CD4-positive, alpha-beta T cell treated with Interleukin-21 for 1 hour (primary cell): ENCODE data around the gene ZP2.
"Not testable (repeated sequence)": the region's sequence is repeated elsewhere in the genome, so short reads cannot be mapped to it uniquely, and the experiment has no call there.

Source experiments
- DNase-seq: peaks from one replicate; pipeline ENCODE4 v3.0.0-alpha.2; 2020

Gene ZP2

DNA sequence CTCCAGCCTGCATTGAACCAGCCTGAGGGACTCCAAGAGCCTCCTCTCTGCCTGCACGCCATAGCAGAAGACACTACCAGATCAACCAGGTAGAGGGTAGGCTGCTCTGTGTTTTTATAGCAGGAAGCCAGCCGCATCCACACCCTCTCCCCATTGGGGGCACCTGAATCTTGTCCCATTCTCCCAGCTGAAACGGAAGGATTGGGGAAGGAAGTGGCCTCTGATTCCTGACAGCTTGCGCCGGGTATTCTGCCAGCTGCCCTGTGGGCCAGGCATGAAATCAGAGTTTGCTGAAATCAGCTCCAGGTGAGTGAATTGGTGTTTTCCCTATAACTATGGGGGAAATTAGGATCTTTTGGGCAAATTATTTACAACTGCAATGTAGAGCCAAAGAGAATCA, at the start of gene ZP2:
TSS of gene ZP2 (minus strand) at position 89 of the 400 bp plus-strand sequence. CDS start at position 62, 27 bp downstream.
- no peak for DNase-seq

DNA sequence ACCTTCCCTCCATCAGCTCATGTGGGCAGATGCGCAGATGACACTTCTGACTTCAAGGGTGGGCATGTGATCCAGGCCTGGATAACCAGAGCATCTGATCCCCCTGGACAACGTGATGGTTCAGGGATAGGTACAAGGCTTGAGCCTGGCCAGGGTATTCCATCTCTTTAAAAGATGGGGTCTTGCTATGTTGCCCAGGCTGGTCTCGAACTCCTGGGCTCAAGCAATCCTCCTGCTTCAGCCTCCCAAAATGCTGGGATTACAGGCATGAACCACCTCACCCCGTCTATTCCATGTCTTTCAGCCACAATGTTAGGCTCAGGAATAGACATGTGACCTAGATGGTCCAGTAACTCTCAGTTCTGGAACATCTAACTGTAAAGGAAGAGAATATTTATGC, 45.9 kb upstream of the ZP2 start:
- DNase-seq = no peak

DNA sequence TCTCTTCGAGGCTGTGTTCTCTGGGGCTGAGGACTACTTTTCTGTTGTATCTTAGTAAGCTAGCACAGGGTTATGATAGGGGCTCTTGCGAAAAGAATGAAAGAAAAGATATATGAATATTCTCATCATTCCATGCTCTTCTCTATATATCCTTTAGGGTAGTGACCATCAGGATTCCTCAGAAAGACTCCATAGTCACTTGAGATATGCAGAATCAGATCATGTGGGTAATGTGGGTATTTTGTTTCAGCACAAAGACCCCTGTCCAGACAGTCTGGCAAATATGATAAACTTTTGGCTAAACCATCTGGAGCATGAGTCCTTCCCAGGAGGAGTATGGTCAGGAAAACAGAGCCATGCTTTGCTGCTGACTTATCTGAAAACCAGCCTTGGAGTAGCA, 45.3 kb upstream of the ZP2 start:
- no peak for DNase-seq

DNA sequence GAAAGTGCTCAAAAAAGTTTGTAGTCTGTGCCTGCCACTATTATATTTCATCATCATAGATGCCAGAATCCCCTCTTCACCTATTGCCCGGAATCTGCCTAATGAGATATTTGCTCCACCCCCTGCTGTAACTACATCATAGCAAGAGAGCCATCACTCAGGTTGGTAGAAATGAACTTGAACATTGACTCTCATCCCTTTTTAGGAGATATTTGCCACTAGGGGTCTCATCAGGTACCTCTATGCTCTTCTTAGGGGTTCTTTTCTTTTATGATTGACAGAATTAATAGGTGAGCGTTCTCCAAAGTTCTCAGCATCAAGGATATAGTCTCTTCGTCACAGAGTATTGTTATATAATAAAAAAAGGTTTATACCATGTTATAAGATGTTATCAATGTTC, 42.1 kb upstream of the ZP2 start:
- DNase-seq = no peak

DNA sequence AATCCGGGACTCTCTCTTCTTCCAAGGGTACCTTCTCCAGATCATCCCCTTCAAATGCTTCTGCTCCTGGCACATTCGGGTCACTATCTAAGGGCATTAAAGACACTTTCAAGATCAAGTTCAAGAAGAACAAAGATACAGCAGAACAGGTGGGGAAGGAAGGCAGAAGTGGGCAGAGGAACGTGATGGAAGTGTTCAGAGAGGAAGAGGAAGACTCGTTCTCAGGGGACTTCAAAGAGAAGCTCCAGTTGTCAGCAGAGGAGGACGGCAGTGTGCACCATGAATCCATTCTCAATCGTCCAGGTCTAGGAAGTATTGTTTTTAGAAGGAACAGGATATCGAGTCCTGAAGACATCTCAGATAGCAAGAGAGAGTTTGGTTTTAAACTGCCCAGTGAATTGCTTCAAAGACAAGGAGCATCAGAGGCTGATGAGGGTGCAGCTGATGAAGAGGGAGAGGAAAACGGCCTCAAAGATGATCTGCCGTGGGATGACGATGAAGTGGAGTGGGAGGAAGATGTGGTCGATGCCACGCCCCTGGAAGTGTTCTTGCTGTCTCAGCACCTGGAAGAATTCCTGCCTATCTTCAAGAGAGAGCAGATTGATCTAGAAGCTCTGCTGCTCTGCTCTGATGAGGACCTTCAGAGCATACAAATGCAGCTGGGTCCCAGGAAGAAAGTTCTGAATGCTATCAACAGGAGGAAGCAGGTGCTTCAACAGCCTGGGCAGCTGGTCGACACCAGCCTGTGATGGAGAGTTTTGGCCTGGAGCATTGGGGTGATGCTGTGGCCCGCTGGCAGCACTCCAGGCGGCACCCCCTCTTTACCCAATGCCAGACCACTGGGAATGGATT, 38.9 kb upstream of the ZP2 start:
- no peak for DNase-seq

DNA sequence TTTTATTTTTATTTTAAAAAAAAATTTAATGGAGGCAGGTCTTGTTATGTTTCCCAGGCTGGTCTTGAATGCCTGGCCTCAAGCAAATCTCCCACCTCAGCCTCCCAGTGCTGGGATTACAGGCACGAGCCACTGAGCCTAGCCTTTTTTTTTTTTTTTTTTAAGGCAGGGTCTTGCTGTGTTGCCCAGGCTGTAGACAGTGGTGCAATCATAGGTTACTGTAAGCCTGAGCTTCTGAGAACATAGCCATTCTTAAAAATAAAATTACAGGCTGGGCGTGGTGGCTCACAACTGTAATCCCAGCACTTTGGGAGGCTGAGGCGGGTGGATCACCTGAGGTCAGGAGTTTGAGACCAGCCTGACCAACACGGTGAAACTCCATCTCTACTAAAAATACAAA, 36.8 kb upstream of the ZP2 start:
- DNase-seq = not testable (repeated sequence)

DNA sequence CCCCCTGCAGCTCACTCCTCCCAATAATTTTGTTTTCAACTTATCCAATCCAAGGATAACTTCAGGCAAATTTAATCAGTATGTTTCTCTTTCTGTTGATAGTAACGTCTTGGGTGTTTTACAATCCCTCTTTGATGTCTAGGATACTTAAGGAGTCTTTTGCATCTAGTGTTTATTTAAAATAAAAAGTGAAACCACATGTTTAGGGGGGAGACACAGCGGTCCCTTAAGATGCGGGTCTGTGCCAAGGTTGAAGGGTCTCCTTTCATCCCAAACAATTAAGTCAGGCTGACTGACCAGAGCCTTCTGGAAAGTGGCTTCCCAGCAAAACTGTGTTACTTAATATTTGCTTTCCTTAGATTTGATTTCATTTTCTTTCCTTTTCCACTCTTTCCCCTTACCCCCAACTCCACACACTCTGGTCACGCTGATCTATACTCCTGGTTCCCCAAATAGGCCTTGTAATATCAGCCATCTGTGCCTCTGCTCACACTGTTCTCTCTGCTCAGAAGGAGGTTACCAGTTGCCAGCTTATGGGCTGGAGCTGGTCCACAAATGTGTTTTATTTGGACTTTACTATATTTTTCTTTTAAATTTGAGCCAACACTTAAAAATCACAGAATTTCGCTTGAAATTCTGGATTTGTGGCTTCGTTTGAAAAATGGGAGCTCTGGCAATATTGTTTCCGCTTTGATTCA, 33.3 kb upstream of the ZP2 start:
- DNase-seq = no peak

DNA sequence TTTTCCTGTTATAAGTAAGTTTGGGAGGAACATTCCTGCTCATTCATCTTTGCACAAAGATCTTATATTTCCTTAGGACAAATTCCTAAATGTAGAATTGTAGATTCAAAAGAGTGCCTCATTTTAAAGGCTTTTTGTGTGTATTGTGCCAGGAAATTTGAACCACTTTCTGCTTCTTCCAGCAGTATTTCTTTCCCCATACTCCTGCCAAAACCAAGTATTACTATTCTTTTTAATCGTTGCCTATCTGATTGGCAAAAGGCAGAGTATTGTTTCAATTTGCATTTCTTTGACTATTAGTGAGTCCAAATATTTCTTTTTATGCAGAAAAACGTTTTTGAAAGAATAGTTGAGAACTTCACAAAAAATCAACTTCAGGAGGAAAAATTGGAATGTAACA, 31.4 kb upstream of the ZP2 start:
- DNase-seq = no peak

DNA sequence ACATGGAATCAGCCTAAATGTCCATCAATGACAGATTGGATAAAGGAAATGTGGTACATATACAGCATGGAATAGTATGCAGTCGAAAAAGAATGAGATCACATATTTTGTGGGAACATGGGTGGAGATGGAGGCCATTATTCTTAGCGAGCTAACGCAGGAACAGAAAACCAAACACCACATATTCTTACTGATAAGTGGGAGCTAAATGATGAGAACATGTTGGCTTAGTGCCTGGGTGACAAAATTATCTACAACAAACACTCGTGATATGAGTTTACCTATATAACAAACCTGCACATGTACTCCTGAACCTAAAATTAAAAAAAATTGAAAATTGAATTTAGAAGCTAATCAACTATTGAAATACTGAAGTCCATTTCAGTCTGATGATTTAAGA, 28.3 kb upstream of the ZP2 start:
- no peak for DNase-seq

DNA sequence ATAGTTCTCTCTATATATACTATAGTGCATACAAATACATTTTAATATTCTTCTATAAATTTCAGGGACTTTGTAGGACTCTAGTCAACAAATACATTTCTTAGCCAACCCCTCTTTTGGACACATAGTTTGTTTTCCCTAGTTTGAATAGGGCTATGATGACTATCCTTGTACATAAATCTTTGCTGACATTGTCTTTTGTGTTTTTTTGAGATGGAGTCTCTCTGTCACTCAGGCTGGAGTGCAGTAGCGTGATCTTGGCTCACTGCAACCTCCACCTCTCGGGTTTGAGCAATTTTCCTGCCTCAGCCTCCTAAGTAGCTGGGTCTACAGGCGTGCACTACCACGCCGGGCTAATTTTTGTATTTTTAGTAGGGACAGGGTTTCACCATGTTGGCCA, 25.5 kb upstream of the ZP2 start:
- no peak for DNase-seq

DNA sequence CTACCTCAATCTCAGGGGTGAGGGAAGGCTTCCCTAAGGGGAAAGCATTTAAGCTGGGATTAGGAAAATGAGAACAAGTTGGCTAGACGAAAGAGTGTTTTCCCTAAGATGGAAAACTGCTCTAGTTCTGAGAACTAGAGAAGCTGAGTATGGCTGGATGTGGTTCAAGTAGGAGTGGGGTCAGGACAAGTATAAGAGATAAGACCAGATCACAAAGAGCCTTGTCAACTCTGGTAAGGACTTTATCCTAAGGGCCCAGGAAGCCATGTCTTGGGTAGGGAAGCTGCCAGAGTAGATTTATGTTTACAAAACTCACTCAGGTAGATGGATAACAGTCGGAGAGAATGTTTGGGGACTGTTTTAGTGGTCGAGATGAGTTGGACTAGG, 23.8 kb upstream of the ZP2 start:
- DNase-seq = no peak

DNA sequence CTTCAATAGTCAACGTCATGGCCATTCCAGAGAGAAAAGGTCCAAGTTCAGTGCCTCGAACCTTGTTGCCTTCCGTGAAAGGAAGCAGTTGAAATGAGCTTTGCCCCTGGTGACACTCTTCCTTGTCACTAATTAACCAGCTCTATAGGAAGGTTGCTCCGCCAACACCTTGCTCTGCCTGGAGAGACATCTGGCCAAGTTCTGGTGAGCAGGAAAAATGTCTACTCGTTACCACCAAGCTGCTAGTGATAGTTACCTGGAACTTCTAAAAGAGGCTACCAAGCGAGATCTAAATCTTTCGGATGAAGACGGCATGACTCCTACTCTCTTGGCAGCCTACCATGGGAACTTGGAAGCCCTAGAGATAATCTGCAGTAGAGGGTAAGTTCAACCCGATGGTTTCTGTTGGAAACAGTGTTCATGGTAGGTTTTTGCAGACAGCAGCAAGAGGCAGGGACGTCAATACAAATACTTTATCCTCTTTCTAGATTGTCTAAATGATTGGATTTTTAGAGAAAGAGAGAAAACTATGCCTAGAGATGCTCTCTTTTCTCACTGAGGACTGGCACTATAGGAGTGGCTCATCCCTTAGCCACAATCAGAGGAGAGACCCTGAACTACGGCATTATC, 22.3 kb upstream of the ZP2 start, which contains the start of gene ANKS4B:
TSS of gene ANKS4B (plus strand) at position 179 of the 630 bp plus-strand sequence. CDS start at position 218, 39 bp downstream.
- DNase-seq = no peak

DNA sequence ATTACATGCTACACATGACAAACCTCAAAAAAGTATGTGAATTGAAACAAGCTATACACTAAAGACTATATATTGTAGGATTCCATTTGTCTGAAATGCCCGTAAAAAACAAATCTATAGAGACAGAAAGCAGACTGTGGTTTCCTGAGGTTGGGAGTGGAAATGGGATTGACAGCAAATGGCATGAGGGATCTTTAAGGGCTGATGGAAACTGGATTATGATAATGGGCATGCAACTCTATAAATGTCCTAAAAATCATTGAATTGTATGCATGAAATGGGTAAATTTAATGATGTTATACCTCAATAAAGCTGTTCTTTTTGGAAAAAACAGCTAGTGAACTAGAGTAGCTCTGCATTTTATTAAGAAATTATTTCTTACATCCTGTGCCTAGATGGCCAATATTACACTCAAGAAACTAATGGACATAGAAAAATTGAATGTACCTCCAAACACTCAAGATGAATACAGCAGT, 21.7 kb upstream of the ZP2 start:
- no peak for DNase-seq

DNA sequence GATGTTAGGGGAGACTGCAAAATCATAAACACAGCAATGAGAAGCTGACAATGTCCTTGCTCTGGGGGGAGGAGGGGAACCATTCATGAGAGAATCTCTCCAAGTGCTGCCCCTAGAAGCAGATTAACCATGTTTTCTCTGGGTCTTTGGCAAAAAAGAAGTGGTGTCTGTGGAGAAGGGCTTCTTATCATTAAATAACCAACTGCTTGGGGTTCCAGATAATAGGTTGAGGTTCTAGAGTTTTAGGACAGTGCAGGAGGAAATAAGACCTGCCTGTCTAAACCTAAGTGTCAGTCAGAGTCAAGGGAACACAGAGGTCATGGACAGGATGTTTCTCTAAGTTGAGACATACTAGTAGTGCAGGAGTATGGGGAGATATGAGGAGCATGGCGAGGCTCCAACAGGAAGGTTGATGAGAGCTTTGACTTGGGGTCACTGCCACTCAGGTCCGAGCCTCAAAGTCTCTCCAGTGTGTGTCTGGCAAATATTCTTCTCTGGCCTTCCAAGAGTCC, 17.0 kb upstream of the ZP2 start:
- no peak for DNase-seq

DNA sequence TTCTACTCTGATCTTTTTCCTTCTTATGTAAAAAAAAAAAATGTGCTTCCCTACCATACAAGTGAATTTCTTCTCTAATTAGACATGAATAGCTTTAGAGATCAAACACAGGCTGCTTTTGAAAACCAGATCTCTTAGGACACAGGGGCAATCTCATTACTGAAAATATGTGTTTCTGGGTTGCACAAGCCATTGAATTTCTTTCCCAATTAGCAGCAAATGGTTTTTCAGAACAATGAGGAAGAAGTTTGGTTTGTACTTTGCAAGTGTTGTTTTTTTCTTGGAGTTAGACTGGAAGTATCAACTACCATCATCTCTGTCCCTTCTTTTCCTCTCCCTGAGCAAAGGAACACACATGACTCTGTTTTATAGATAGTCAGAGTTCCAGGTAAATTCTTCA, 16.5 kb upstream of the ZP2 start:
- DNase-seq = no peak

DNA sequence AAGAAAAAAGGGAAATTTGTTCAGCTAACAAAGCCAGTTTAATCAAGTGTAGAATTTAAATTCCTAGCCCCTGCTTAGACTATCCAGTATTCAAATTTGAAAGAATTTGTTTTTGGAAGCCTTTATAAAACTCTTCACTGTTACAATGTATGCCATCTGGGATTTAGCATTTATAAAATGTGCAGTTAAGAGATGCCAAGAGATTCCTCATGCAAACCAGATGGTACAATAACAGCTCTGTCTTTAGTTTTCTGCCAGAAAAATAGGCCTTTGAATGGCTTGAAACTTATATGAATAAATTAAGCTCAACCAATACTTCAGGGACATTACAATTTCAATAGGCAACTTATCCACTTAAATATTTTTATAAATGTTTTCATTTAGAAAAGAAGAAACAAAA, 15.4 kb upstream of the ZP2 start:
- no peak for DNase-seq

DNA sequence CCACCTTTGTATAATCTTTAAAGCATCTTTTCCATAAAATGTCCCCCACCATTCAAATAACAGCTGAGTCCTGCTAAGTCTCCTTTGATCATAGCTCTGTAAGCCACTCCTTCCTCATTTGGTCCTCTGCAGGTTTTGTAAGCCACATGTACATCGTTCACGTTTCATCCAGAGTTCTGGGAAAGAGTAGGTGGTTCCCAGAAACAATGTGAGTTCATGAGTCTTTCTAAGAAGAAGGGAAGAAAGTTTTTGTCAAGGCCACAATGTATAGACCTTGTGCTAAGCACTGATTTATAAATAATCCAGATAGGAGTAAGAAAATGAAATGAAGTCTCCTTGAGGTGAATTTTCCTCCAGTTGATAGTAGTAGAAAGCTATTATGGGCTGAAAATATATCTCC, 13.4 kb upstream of the ZP2 start:
- no peak for DNase-seq

DNA sequence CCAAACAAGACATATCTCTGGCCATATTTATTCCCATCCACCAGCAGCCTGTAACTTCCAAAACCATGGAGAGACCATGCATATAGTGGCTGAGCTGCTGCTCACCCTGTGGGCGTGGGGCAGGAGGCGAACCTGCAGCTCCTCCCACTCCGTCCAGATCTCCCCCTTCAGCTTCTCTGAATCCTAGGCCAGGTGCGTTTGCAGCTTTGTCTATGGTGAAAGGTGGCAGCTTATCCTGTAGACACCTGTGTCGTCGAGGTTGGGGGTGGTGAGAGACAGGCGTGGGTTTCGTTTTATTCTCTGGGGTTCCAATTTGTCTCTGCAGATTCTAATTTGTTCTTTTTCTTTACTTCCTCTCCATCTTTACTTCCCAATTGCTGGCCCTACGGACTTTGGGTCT, 12.4 kb upstream of the ZP2 start:
- DNase-seq = no peak

DNA sequence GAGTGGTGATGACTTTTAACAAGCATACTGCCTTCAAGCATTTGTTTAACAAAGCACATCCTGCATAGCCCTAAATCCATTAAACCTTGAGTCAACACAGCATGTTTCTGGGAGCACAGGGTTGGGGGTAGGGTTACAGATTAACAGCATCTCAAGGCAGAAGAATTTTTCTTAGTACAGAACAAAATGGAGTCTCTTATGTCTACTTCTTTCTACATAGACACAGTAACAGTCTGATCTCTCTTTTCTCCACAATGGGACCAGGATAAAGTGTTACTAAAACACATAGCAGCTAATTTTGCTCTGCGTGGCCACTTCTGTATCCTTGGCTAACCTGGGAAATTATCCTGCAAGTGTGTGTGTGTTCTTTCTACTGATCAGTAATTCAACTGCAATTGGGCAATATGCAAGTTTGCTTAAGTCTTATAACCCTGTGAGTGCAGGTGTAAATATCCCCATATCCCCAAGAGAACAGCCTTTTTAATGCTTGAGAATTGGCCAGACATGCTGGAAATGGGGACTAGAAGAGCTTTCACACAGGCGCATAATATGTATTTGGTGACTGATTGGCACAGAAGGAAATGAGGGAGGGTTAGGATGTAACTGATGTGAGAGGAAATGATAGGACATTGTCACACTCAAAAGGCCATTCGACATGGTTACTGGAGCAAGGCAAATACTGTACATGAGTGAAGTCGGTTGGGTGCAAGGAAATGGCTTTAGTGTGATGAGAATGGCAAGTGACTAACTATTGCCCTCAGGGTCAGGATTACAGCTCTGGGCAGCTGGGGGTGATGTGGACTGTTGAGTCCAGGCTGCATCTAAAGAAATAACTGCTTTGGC, 11.3 kb upstream of the ZP2 start:
- DNase-seq = no peak

DNA sequence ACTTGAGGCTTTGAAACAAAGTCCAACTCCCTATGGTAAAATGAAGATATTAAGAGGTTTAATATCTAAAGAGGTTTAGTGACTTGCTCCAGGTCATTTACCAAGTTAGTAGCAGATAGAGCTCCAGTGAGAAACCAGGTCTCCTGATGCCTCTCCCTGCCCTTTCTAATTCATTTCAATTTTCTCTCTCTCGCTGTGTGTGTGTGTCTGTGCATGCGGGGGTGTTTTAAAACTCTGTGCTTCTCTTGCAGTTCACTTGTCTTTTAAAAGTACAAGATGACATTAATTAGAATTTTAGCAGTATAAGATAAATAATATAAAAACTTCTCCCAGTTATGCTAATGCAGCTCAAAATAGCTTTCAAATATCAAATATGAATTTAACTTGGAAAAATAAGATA, 8.2 kb upstream of the ZP2 start:
- DNase-seq = no peak

DNA sequence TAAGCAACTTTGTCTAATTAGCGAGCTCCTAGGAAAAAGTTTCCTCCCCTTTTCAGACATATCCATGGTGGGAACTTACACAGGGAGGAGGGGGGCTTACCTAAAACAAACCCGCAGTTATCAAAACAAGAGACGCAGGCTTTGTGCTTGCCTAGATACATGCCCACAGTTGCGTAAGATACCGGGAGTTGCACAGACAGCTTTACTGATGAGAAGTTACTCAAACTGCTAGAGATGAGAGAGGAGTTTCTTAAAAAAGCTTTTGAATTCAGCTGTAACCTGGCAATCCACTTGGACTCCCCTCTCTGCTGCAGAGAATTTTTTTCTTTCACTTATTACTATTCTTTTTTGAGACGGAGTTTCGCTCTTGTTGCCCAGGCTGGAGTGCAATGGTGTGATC, 6.8 kb upstream of the ZP2 start:
- no peak for DNase-seq

DNA sequence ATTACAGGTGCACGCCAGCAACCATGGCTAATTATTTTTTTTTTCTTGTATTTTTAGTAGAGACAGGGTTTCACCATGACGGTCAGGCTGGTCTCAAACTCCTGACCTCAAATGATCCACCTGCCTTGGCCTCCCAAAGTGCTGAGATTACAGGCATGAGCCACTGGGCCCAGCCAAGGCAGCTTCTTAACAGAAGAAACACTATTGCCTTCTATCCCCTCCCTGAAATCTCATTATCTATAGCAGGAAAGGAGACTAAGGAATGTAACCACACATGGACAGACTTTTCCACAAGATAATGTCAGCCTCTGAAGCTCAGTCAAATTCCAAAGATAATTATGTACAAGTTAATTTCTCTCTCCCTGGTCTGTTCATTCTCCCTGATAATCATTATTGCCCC, 5.7 kb upstream of the ZP2 start:
- no peak for DNase-seq

DNA sequence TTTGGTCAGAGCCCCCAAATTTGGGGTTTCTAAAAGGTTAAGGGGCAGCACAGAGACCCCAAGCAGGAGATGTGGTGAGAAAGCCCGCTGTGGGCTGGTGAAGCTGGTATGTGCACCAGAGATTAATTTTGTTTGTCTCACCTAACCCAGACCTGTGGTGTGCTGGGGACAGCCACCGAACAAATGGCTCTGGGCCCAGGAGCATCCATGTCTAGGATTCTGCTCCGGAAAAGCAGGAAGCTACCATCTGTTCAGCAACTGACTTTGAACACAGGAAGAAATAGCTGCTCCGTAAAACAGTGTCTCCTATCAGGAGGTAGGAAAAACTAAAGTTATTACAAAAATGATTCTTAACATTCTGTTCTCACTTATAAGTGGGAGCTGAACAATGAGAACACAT, 2.7 kb upstream of the ZP2 start:
- no peak for DNase-seq
